ENCODE results near the gene MTRF1. TPM values are rescaled to one million over a fixed set of nuclear protein-coding genes. Genes with fewer than 3 reads are reported as not detected.

The MTRF1 gene
- total RNA-seq, 2 donors from 2014 or later = 10.8 to 22.2 TPM

GRCh38 chr13:41231025-41231677 is 32.2 kb downstream of the MTRF1 start:
- Histone ChIP-seq H3K4me3 (no peak overlapping the region), H3K27ac (no peak overlapping the region), H3K9me3 (no peaks in the 10 kb centered on the region), H3K4me1 (replicated peaks) (no peaks in the 10 kb centered on the region), H3K27me3 (replicated peaks; ENCODE audit: insufficient read depth) (no peaks in the 10 kb centered on the region), H3K36me3 (no peaks in the 10 kb centered on the region)
- 97% methylated on average over 2 of the region's 2 CpGs for WGBS
- TF ChIP-seq POLR2A (IDR thresholded peaks at IDR 0.05) = no peak
- no peak for TF ChIP-seq CTCF (IDR thresholded peaks at IDR 0.05)
- no peak for TF ChIP-seq POLR2AphosphoS5 (IDR thresholded peaks at IDR 0.05)
- intact Hi-C loops (cut with DNase I) = no loop called here
- DNase-seq (ENCODE audit: low spot score) = no peak

- no peak overlapping the region for H3K4me3 ChIP-seq
- no peaks in the 10 kb centered on the region for H3K9me3 ChIP-seq
- no peak for TF ChIP-seq CTCF (IDR thresholded peaks at IDR 0.05)
- TF ChIP-seq POLR2A (IDR thresholded peaks at IDR 0.05) = no peak
- TF ChIP-seq POLR2AphosphoS5 (IDR thresholded peaks at IDR 0.05) = no peak
- H3K4me1 ChIP-seq (replicated peaks) = no peaks in the 10 kb centered on the region
- no peaks in the 10 kb centered on the region for H3K36me3 ChIP-seq
- no peak overlapping the region for H3K27ac ChIP-seq
- intact Hi-C loops (cut with DNase I) = no loop called here
- DNase-seq (ENCODE audit: low spot score) = no peak
- H3K27me3 ChIP-seq (replicated peaks; ENCODE audit: insufficient read depth) = no peaks in the 10 kb centered on the region
Observed at GRCh38 chr13:41229356-41229755, 34.0 kb downstream of the MTRF1 start.

- Histone ChIP-seq H3K4me3 (no peak overlapping the region), H3K27me3 (replicated peaks; ENCODE audit: insufficient read depth) (no peaks in the 10 kb centered on the region), H3K4me1 (replicated peaks) (peaks cover 3% of the 10 kb centered on the region), H3K36me3 (no peaks in the 10 kb centered on the region), H3K9me3 (no peaks in the 10 kb centered on the region), H3K27ac (no peak overlapping the region)
- 91% methylated on average over 7 of the region's 7 CpGs for WGBS
- TF ChIP-seq CTCF (IDR thresholded peaks at IDR 0.05) (no peak), POLR2A (IDR thresholded peaks at IDR 0.05) (no peak), POLR2AphosphoS5 (IDR thresholded peaks at IDR 0.05) (no peak)
- no peak for DNase-seq (ENCODE audit: low spot score)
- intact Hi-C loops (cut with DNase I) = loop anchor here (5.0 kb wide), 1 partner anchor 147 kb away; no protein-coding TSS in a partner anchor
Observed at GRCh38 chr13:41224113-41225110, 39.0 kb downstream of the MTRF1 start.

GRCh38 chr13:41222259-41222852 is 41.0 kb downstream of the MTRF1 start:
- intact Hi-C loops (cut with DNase I) = loop anchor here (5.0 kb wide), 1 partner anchor 145 kb away; no protein-coding TSS in a partner anchor

More at GRCh38 chr13:41222259-41222852, 41.0 kb downstream of the MTRF1 start:
- 63% methylated on average over 6 of the region's 6 CpGs for WGBS
- H3K4me3 ChIP-seq = no peak overlapping the region
- no peaks in the 10 kb centered on the region for H3K36me3 ChIP-seq
- peak; percentile 41 for DNase-seq (ENCODE audit: low spot score)
- H3K27ac ChIP-seq = peak overlapping the region in 1 of 2 donors; percentile 43
- H3K27me3 ChIP-seq (replicated peaks; ENCODE audit: insufficient read depth) = no peaks in the 10 kb centered on the region
- H3K4me1 ChIP-seq (replicated peaks) = peaks cover 3% of the 10 kb centered on the region
- TF ChIP-seq CTCF (IDR thresholded peaks at IDR 0.05) (peak; percentile 30 to 76 (median 71)), POLR2A (IDR thresholded peaks at IDR 0.05) (no peak), POLR2AphosphoS5 (IDR thresholded peaks at IDR 0.05) (no peak)
- H3K9me3 ChIP-seq = no peaks in the 10 kb centered on the region

Measured in prostate gland (tissue), 2 donors.